ENCODE measurements around the gene PSMD7. TPM values are rescaled to one million over a fixed set of nuclear protein-coding genes. Genes with fewer than 3 reads are reported as not detected.

Gene PSMD7
- total RNA-seq, 1 donor from 2014 or later = 120 TPM

Other genes starting within 250 kb of the PSMD7 start
- 2.2 TPM for gene NPIPB15, start 79.5 kb downstream of the PSMD7 start, total RNA-seq
- gene CLEC18B, start 124.7 kb downstream of the PSMD7 start, total RNA-seq = 0.41 TPM